Neutrophil (primary cell): Measurements from ENCODE around the gene C20orf144.

Experiments used
- H3K27ac ChIP-seq: fragments of 200-600 bp; sonication (generic); 2 replicates; pipeline ENCODE4 v1.5.1; 2016; ENCODE audit warnings: mild to moderate bottlenecking, moderate library complexity
- H3K27me3 ChIP-seq: fragments of 200-600 bp; sonication (generic); 2 replicates; pipeline ENCODE4 v1.6.0; 2016; ENCODE audit warnings: mild to moderate bottlenecking
- H3K36me3 ChIP-seq: fragments of 200-600 bp; sonication (generic); 2 replicates; pipeline ENCODE4 v1.5.1; 2017
- H3K4me1 ChIP-seq, 2 experiments: fragments of 200-600 bp in 1 of 2; sonication (generic) in 1 of 2; 1 replicate in 1 of 2; 2 replicates in 1 of 2; pipeline versions ENCODE4 v1.5.1 to v1.6.1; 2013 to 2016; ENCODE audit warnings: low read depth in 1 of 2, low read length in 1 of 2, mild to moderate bottlenecking in 1 of 2, moderate library complexity in 1 of 2; ENCODE audit not compliant: control insufficient read depth in 1 of 2, insufficient read depth in 1 of 2
- H3K4me3 ChIP-seq, 2 experiments: fragments of 200-600 bp in 1 of 2; sonication (generic) in 1 of 2; 1 replicate in 1 of 2; 2 replicates in 1 of 2; pipeline ENCODE4 v1.5.1; 2013 to 2016; ENCODE audit warnings: low read depth in 1 of 2, low read length in 1 of 2, mild to moderate bottlenecking in 1 of 2, moderate library complexity in 1 of 2
- H3K9me3 ChIP-seq: fragments of 200-600 bp; sonication (generic); 2 replicates; pipeline ENCODE4 v1.5.1; 2016
- TF ChIP-seq, protein P1 (sequence below): fragments of 200-600 bp; sonication (generic); IDR thresholded peaks from 2 replicates; pipeline ENCODE4 v1.5.1; 2016; ENCODE audit warnings: antibody characterized with exemption

C20orf144 gene

DNA sequence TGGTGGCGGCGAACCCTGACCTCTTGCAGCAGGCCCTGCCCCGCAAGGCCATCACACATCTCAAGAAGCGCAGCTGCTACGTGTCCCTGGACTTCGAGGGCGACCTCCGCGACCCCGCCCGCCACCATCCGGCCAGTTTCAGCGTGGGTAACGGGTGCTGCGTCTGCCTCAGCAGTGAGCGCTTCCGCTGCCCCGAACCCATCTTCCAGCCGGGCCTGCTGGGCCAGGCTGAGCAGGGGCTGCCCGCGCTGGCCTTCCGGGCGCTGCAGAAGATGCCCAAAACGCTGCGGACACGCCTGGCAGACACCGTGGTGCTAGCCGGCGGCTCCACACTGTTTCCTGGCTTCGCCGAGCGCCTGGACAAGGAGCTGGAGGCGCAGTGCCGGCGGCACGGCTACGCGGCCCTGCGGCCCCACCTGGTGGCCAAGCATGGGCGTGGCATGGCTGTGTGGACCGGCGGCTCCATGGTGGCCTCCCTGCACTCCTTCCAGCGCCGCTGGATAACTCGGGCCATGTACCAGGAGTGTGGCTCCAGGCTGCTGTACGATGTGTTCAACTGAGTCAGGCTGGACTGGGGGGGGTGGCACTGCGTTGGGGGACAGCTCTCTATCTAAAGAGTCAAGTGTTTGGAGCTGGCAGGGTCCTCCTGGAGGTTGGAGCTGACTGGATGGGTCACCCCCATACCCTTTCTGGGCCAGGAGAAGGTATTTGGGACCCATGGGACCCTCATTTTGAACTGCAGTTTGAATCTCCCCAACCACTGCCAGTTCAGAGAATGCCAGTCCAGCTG is 5.7 kb downstream of the C20orf144 start:
- no peaks in the 10 kb centered on the region for H3K9me3 ChIP-seq
- no peaks in the 10 kb centered on the region for H3K36me3 ChIP-seq
- TF ChIP-seq, protein P1, sequence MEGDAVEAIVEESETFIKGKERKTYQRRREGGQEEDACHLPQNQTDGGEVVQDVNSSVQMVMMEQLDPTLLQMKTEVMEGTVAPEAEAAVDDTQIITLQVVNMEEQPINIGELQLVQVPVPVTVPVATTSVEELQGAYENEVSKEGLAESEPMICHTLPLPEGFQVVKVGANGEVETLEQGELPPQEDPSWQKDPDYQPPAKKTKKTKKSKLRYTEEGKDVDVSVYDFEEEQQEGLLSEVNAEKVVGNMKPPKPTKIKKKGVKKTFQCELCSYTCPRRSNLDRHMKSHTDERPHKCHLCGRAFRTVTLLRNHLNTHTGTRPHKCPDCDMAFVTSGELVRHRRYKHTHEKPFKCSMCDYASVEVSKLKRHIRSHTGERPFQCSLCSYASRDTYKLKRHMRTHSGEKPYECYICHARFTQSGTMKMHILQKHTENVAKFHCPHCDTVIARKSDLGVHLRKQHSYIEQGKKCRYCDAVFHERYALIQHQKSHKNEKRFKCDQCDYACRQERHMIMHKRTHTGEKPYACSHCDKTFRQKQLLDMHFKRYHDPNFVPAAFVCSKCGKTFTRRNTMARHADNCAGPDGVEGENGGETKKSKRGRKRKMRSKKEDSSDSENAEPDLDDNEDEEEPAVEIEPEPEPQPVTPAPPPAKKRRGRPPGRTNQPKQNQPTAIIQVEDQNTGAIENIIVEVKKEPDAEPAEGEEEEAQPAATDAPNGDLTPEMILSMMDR, result peak; percentile 95
- peaks cover 37 to 41% of the 10 kb centered on the region in 2 experiments for H3K4me1 ChIP-seq
- peak overlapping the region; percentile 73 to 93 for H3K4me3 ChIP-seq
- H3K27me3 ChIP-seq, result no peaks in the 10 kb centered on the region
- H3K27ac ChIP-seq, result peak overlapping the region; percentile 83

DNA sequence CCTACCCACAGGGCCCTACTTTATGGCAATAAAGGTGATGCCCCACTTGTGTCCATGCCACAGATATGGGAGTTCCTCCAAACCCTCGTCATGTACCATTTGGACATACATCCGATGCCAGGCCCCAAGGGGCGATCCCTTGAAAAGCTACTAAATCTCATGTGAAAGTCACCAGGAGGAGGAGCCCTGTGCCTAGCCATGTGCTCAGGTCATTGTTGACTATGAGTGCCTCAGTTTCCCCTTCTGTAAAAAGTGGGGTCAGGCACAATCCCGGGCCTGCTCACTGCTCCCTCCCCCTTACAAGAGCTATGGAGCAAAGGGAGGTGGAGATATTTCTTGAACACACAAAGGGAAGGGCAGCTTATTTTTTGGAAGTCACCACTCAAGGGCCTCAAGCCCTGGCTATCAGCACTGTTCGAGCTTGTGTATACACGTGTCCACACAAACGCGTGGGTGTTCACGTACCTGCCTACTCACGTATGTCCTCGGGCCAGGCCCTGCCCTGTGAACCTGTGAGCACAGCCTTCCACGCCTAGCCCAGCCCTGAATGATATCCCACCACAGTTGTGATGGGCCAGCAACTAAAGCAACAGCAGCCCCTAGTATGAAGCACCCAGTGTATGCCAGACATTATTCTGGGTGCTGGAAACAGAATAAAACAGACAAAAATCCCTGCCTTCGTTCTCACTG is 6.5 kb downstream of the C20orf144 start:
- no peak overlapping the region for H3K4me3 ChIP-seq
- TF ChIP-seq, protein P1, result no peak
- no peak overlapping the region for H3K27ac ChIP-seq
- H3K27me3 ChIP-seq, result no peaks in the 10 kb centered on the region
- peaks cover 38% of the 10 kb centered on the region in 2 experiments for H3K4me1 ChIP-seq
- no peaks in the 10 kb centered on the region for H3K36me3 ChIP-seq
- H3K9me3 ChIP-seq, result no peaks in the 10 kb centered on the region

DNA sequence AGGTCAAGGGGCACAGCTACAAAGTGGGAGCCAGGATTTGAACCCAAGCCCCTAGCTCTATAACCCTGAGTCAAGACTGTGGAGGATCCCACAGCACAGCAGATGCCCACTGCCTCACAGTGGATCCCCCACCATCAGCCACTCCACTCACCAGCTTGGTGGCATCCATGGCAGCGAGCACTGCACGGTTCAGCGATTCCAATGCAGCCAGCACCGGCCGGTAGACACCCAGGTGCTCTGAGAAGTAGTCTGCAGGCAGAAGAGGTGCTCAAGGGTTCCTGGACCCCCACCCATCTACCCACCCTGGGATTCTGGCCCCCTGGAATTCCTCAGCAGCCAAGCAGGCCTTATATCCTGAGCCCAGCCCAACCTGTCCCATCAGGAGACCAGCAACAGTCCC is 7.1 kb downstream of the C20orf144 start:
- TF ChIP-seq, protein P1, result no peak
- Histone ChIP-seq H3K27ac (no peak overlapping the region), H3K4me3 (no peak overlapping the region), H3K36me3 (no peaks in the 10 kb centered on the region), H3K9me3 (no peaks in the 10 kb centered on the region), H3K4me1 (peaks cover 36% of the 10 kb centered on the region in 2 experiments), H3K27me3 (no peaks in the 10 kb centered on the region)

DNA sequence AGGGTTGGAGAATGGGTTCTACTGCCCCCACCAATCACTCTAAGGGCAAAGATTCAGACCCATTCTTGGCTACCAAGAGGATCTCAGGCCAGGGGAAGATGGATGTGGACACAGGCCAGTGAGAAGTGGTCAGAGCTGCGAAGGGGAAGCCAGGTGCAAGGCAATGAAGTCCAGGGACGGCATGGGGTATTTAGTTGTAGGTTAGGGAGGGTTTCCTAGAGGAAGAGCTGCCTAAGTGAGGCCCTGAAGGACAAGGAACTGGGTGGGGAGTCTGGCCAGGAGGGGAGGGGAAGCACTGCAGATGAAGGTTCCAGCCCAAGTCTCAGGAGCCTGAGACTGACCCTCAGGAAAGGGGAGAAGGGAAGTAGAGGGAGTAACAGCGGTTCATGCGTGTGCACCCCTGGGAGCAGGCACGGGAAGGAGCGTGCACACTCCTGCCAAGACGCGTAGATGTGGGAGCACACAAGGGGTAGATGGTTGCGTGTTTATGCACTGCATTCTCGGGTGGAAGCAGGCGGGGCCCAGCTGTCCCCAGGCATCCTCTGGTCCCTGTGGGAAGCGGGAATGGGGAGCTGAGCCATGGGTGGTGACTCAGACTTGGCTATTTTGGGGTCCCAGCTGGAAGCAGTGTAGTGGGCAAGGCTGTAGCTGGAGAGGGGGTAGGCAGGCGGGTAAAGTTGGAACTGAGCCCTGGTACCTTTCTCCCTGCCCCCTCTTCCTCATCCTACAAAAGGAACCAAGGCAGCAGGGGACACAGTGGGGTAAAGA is 7.9 kb downstream of the C20orf144 start:
- peaks cover 36% of the 10 kb centered on the region in 2 experiments for H3K4me1 ChIP-seq
- H3K36me3 ChIP-seq, result no peaks in the 10 kb centered on the region
- no peaks in the 10 kb centered on the region for H3K27me3 ChIP-seq
- TF ChIP-seq, protein P1, result no peak
- no peak overlapping the region for H3K4me3 ChIP-seq
- no peaks in the 10 kb centered on the region for H3K9me3 ChIP-seq
- H3K27ac ChIP-seq, result no peak overlapping the region

DNA sequence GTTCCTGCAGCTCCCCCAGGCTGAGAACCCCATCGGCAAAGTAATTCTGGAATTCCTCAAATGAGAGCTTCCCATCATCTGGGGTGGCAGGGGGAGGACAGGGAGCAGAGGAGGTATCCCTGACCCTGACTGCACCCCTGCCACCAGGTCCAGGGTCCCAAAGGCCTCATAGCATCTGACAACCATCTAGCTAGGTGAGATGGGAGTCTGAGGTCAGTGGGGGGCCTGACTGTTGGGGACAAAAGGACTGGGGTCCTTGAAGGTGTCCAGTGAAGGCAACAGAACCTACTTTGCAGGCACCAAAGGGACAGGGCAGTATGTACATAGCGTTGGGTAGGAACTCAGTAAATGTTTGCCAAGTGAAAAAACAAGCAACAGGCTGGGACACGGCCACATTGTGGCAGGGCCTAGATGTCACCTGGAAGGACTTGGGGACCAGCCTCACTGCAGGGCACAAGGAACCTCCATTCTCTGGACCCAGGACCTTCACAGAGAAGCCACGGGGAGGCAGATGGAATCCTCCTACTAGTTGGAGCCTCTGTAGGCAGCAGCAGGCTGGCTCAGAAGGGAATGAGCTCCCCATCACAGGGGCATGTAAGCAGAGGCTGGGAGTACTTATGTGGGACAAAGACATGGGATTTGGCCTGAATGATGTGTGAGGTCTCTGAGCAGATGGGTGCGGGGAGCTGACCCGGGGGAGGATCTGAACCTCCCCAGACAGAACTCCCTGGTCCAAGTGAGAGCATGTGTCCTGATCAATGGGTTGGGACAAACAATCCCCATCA is 8.8 kb downstream of the C20orf144 start:
- Histone ChIP-seq H3K4me1 (peaks cover 36% of the 10 kb centered on the region in 2 experiments), H3K4me3 (no peak overlapping the region), H3K36me3 (no peaks in the 10 kb centered on the region), H3K27me3 (no peaks in the 10 kb centered on the region), H3K27ac (no peak overlapping the region), H3K9me3 (no peaks in the 10 kb centered on the region)
- TF ChIP-seq, protein P1, result no peak
